KOPT-K1 (cell line): ENCODE measurements around the gene GNG12.

Source experiments
- H3K27ac ChIP-seq: fragments of 200-600 bp; sonication (generic); 2 replicates; pipeline ENCODE4 v1.5.1; 2016; ENCODE audit warnings: antibody characterized with exemption, mild to moderate bottlenecking, low read depth, low read length; ENCODE audit not compliant: poor library complexity, severe bottlenecking
- H3K36me3 ChIP-seq: fragments of 200-600 bp; sonication (generic); 2 replicates; pipeline ENCODE4 v1.5.1; 2017; ENCODE audit warnings: antibody characterized with exemption, mild to moderate bottlenecking, low read length, moderate library complexity; ENCODE audit not compliant: insufficient read depth
- H3K9me3 ChIP-seq: fragments of 200-600 bp; sonication (generic); 2 replicates; pipeline ENCODE4 v1.5.1; 2017; ENCODE audit warnings: antibody characterized with exemption, low read length, mild to moderate bottlenecking; ENCODE audit not compliant: insufficient read depth, poor library complexity, severe bottlenecking

The GNG12 gene

GRCh38 chr1:67851800-67852199 is 18.5 kb upstream of the GNG12 start:
- Histone ChIP-seq H3K9me3 (no peaks in the 10 kb centered on the region), H3K27ac (no peak overlapping the region), H3K36me3 (no peaks in the 10 kb centered on the region)

GRCh38 chr1:67850611-67851075 is 17.4 kb upstream of the GNG12 start:
- Histone ChIP-seq H3K9me3 (no peaks in the 10 kb centered on the region), H3K27ac (no peak overlapping the region), H3K36me3 (no peaks in the 10 kb centered on the region)

- Histone ChIP-seq H3K36me3 (no peaks in the 10 kb centered on the region), H3K27ac (no peak overlapping the region), H3K9me3 (no peaks in the 10 kb centered on the region)
Observed at GRCh38 chr1:67850151-67850551, 16.9 kb upstream of the GNG12 start.

GRCh38 chr1:67847466-67847865 is 14.2 kb upstream of the GNG12 start:
- Histone ChIP-seq H3K36me3 (no peaks in the 10 kb centered on the region), H3K27ac (no peak overlapping the region), H3K9me3 (no peaks in the 10 kb centered on the region)

- no peak overlapping the region for H3K27ac ChIP-seq
- H3K36me3 ChIP-seq = no peaks in the 10 kb centered on the region
- no peaks in the 10 kb centered on the region for H3K9me3 ChIP-seq
Observed at GRCh38 chr1:67846538-67846937, 13.3 kb upstream of the GNG12 start.

GRCh38 chr1:67844988-67845387 is 11.7 kb upstream of the GNG12 start:
- Histone ChIP-seq H3K9me3 (no peaks in the 10 kb centered on the region), H3K36me3 (no peaks in the 10 kb centered on the region), H3K27ac (no peak overlapping the region)

GRCh38 chr1:67843746-67844145 is 10.5 kb upstream of the GNG12 start:
- Histone ChIP-seq H3K36me3 (no peaks in the 10 kb centered on the region), H3K9me3 (no peaks in the 10 kb centered on the region), H3K27ac (no peak overlapping the region)

GRCh38 chr1:67843331-67843730 is 10.1 kb upstream of the GNG12 start:
- H3K27ac ChIP-seq = no peak overlapping the region
- H3K9me3 ChIP-seq = no peaks in the 10 kb centered on the region
- H3K36me3 ChIP-seq = no peaks in the 10 kb centered on the region

- Histone ChIP-seq H3K9me3 (no peaks in the 10 kb centered on the region), H3K36me3 (no peaks in the 10 kb centered on the region), H3K27ac (no peak overlapping the region)
Observed at GRCh38 chr1:67840449-67840848, 7.2 kb upstream of the GNG12 start.

- H3K27ac ChIP-seq = no peak overlapping the region
- no peaks in the 10 kb centered on the region for H3K9me3 ChIP-seq
- H3K36me3 ChIP-seq = no peaks in the 10 kb centered on the region
Observed at GRCh38 chr1:67839826-67840225, 6.6 kb upstream of the GNG12 start.

GRCh38 chr1:67838180-67838910 is 5.1 kb upstream of the GNG12 start:
- H3K36me3 ChIP-seq = no peaks in the 10 kb centered on the region
- no peak overlapping the region for H3K27ac ChIP-seq
- no peaks in the 10 kb centered on the region for H3K9me3 ChIP-seq

- peaks cover 6% of the 10 kb centered on the region for H3K9me3 ChIP-seq
- H3K27ac ChIP-seq = no peak overlapping the region
- H3K36me3 ChIP-seq = no peaks in the 10 kb centered on the region
Observed at GRCh38 chr1:67836769-67837168, 3.5 kb upstream of the GNG12 start.

GRCh38 chr1:67835663-67836452 is 2.6 kb upstream of the GNG12 start:
- H3K9me3 ChIP-seq = peaks cover 6% of the 10 kb centered on the region
- H3K36me3 ChIP-seq = no peaks in the 10 kb centered on the region
- H3K27ac ChIP-seq = no peak overlapping the region

- H3K36me3 ChIP-seq = no peaks in the 10 kb centered on the region
- H3K27ac ChIP-seq = no peak overlapping the region
- peaks cover 6% of the 10 kb centered on the region for H3K9me3 ChIP-seq
Observed at GRCh38 chr1:67834246-67834877, 1.1 kb upstream of the GNG12 start.

GRCh38 chr1:67833602-67833940 is 304 bp upstream of the GNG12 start:
- H3K9me3 ChIP-seq = peaks cover 6% of the 10 kb centered on the region
- H3K27ac ChIP-seq = no peak overlapping the region
- no peaks in the 10 kb centered on the region for H3K36me3 ChIP-seq
